IPS-20b (cell line): ENCODE data around the gene TDRD7.

Experiments
- H3K27ac ChIP-seq: one replicate; pipeline ENCODE4 v1.5.1; 2013; ENCODE audit warnings: low read length
- H3K27me3 ChIP-seq: 2 replicates; pipeline ENCODE4 v1.6.1; 2013; ENCODE audit warnings: mild to moderate bottlenecking, low read length, inconsistent platforms; ENCODE audit not compliant: insufficient read depth
- H3K36me3 ChIP-seq: 2 replicates; pipeline ENCODE4 v1.6.1; 2013; ENCODE audit warnings: low read depth, mild to moderate bottlenecking, inconsistent platforms, low read length, moderate library complexity; ENCODE audit not compliant: insufficient read depth
- H3K4me1 ChIP-seq: 2 replicates; pipeline ENCODE4 v1.6.1; 2013; ENCODE audit warnings: mild to moderate bottlenecking, control low read depth, inconsistent platforms, low read length, moderate library complexity; ENCODE audit not compliant: insufficient read depth
- H3K4me3 ChIP-seq: 2 replicates; pipeline ENCODE4 v1.5.1; 2013; ENCODE audit warnings: mild to moderate bottlenecking, low read length, inconsistent platforms
- H3K9ac ChIP-seq: 2 replicates; pipeline ENCODE4 v1.6.1; 2013; ENCODE audit warnings: low read depth, mild to moderate bottlenecking, inconsistent platforms, low read length, moderate library complexity
- H3K9me3 ChIP-seq: 2 replicates; pipeline ENCODE4 v1.6.1; 2013; ENCODE audit warnings: mild to moderate bottlenecking, low read depth, low read length, inconsistent platforms; ENCODE audit not compliant: insufficient read depth

The TDRD7 gene

DNA sequence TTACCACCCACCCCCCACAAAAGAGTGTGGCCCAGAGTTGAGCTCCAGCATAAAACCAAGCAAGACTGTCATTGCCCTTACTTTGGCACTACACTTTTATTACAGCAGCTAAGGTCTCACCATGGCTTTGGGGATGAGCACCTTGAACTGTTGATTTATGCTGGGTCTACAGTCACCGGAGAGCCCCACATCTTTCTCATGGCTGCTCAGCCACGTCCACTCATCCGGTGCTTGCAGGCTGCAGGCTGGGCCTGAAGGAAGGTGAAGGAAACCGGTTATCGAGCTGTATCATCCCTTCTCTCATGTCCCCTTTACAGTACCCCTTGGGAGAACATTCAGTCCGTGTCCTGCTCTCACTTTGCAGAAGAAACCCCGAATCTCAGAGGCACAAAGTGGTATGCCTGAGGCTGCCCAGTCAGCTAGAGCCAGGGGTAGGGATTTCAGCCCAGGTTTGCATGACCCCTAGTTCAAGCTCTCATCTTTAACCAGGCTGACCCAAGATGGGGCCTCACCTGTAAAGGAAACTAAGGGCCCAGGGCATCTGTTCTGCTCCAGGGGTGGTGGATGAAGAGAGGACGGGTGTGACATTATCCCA is 101.2 kb downstream of the TDRD7 start:
- Histone ChIP-seq H3K27ac (no peak overlapping the region), H3K9me3 (no peaks in the 10 kb centered on the region), H3K4me1 (no peaks in the 10 kb centered on the region), H3K9ac (no peak overlapping the region), H3K4me3 (no peak overlapping the region), H3K27me3 (no peaks in the 10 kb centered on the region), H3K36me3 (no peaks in the 10 kb centered on the region)

DNA sequence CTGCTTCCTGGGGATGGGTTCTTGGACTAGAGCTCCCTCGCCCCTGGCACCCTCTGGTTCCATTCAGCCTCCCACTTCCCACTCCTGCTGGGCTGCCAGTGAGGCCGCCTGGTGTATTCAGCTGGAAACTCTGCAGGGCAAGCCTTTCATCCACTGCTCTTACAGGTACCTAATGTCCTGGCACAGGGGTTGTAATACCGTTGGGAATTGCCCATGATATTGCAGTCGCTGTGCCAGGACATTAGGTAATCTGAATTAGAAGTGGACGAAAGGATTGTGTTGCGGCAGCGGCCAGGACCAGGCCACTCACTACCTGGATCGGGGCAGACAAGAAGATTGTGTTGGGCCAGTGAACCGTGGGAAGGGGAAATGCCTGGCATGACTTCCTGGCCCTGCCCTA is 102.6 kb downstream of the TDRD7 start:
- Histone ChIP-seq H3K9ac (no peak overlapping the region), H3K4me1 (no peaks in the 10 kb centered on the region), H3K27me3 (no peaks in the 10 kb centered on the region), H3K27ac (no peak overlapping the region), H3K9me3 (no peaks in the 10 kb centered on the region), H3K36me3 (no peaks in the 10 kb centered on the region), H3K4me3 (no peak overlapping the region)

DNA sequence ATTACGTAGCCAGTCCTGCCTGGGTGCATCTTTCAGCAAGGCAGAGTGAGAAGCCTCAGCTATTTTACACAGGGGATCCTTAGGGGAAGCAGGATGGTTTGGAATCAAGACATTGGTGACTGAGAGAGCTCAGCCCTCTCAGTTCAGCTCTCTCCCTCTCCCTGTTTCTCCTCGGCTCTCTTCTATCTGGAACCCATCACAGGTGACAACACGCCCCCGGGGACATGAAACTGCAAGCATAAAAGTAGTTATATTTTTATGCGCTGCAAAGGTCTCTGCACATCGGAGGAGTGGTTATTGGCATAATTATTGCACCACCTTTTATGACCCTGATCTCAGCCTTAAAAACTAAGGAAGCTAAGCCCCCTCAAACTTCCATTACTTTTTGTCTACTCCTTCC is 103.8 kb downstream of the TDRD7 start:
- H3K9ac ChIP-seq = no peak overlapping the region
- H3K4me1 ChIP-seq = no peaks in the 10 kb centered on the region
- no peak overlapping the region for H3K27ac ChIP-seq
- no peak overlapping the region for H3K4me3 ChIP-seq
- no peaks in the 10 kb centered on the region for H3K27me3 ChIP-seq
- H3K9me3 ChIP-seq = no peaks in the 10 kb centered on the region
- H3K36me3 ChIP-seq = no peaks in the 10 kb centered on the region

DNA sequence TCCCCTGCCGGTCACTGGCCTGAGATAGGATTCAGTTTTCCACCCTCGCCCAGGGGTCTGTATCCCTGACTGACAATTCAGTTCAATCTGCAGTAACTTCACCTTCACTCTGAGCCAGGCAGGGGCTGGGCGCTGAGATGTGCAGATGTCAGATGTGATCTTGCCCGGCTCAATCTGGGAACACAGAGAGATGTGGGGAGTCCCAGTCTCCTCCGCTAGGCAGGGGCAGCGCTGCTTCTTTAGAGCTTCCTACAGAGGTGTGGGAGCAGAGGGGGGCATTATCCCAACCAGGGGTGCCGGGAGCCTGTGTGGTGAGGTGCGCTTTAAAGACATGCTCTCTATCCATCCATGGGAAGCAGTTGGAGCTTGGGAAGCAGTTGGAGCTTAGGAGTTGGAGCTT is 104.2 kb downstream of the TDRD7 start:
- H3K4me3 ChIP-seq = no peak overlapping the region
- H3K9ac ChIP-seq = no peak overlapping the region
- no peak overlapping the region for H3K27ac ChIP-seq
- no peaks in the 10 kb centered on the region for H3K36me3 ChIP-seq
- no peaks in the 10 kb centered on the region for H3K4me1 ChIP-seq
- H3K27me3 ChIP-seq = no peaks in the 10 kb centered on the region
- no peaks in the 10 kb centered on the region for H3K9me3 ChIP-seq

DNA sequence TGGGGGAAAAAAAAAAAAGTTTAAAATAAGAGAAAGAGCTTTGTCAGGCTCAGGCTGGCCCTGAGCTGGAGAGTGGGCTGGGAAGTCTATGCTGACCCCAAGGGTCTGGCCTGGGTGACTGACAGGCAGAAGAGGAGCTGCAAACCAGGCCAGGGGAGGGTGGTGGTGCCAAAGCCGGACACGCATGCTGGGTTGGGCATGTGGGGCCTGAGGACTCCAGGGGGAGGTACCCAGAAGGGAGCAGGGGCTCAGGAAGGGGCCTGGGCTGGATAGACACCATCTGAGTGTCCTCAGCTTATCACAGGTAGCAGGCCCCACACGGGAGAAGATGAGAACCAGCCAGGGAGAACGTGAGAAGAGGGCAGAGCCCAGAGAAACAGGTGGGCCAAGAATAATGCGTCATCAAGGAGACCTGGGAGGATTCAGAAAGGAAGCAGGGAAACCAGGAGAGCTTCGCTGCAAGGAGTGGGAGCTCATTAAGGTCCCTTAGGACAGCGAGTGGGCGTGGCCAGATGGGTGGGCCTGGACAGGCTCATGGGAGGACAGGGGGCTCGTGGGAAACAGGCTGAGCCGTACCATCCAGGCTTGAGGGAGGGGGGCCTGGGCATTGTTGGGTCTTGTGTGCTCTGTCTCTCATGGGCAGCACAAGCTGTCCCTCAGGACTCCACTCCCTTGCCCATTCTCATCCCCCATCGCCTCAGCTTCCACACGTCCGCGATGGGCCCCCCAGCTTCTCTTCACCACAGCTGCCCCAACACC is 105.6 kb downstream of the TDRD7 start:
- H3K4me3 ChIP-seq = no peak overlapping the region
- H3K4me1 ChIP-seq = no peaks in the 10 kb centered on the region
- H3K36me3 ChIP-seq = no peaks in the 10 kb centered on the region
- H3K27ac ChIP-seq = no peak overlapping the region
- no peaks in the 10 kb centered on the region for H3K9me3 ChIP-seq
- H3K9ac ChIP-seq = no peak overlapping the region
- no peaks in the 10 kb centered on the region for H3K27me3 ChIP-seq

DNA sequence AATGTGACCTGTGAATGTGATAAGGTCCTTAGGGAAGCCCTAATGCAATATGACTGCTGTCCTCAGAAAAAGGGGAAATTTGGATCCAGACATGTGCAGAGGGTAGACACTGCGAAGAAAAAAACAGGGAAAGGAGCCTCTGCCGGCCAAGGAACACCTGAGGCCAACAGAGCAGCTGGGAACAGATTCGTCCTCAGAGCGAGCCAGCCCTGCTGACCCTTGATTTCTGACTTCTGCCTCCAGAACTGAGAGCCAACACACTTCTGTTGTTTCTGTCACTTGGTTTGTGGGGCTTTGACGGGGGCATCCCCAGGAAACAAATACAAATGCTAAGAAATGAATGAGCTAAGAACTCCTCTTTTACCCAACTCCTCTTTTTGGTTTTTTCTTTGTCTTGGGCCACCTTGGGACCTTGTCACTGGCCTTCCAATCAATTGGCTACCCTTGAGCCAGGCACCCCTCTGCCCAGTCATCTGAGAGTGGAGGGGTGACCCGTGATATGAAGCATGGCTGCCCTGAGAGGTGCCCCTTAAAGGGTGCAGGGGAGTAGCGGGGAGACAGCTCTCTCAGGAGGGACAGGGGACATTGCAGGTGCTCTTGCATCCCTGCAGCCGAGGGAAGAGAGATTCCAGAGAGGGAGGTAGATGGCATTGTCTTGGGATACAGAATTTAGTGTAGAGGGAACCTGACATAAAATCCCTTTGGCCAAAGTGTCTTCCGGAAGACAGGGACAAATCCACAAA is 106.4 kb downstream of the TDRD7 start:
- H3K4me1 ChIP-seq = no peaks in the 10 kb centered on the region
- H3K9ac ChIP-seq = no peak overlapping the region
- no peaks in the 10 kb centered on the region for H3K9me3 ChIP-seq
- no peaks in the 10 kb centered on the region for H3K36me3 ChIP-seq
- no peak overlapping the region for H3K27ac ChIP-seq
- no peaks in the 10 kb centered on the region for H3K27me3 ChIP-seq
- no peak overlapping the region for H3K4me3 ChIP-seq

DNA sequence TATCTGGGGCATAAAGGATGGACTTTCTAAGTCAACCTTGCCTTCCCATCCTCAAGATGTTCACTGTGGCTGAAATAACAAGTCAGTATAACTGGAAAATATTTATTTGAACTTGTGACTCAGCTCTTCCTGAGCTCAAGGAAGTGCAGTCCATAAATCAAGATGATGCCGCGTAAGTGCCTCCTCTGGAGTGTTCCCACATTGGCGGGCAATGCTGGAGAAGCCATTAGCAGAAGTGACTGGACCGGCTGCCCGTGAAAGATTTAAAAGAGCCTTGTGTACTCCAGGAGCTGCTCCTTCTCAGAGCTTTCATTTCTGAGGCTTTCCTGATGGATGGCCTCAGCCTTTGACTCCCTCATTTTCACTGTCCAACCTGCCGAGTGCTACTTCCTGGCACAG is 107.0 kb downstream of the TDRD7 start:
- no peak overlapping the region for H3K9ac ChIP-seq
- H3K9me3 ChIP-seq = no peaks in the 10 kb centered on the region
- H3K27ac ChIP-seq = no peak overlapping the region
- no peaks in the 10 kb centered on the region for H3K27me3 ChIP-seq
- H3K4me1 ChIP-seq = no peaks in the 10 kb centered on the region
- no peak overlapping the region for H3K4me3 ChIP-seq
- no peaks in the 10 kb centered on the region for H3K36me3 ChIP-seq

DNA sequence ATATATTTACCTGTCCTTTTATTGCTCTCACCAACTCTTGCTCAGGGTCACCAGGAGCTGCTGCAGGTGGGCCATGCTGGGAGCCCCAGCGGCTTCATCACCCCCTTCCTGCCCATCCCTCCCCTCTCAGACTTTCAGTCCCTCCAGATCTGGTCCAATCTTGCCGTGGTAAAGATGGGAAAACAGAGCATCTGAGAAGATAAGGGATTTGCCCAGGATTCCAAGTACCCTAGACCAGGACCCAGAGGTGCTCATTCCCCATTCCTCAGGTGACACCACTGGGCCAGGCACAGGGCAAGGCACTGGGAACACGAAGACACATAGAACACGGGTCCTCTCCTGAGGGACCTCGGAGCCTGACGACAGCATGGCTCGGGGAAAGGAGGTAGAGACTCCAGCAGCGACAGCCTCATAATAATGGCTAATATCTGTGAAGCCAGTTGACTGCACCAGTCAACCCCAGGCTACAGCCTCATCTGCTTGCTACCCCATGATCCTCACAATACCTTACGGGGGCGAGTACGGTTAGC is 107.6 kb downstream of the TDRD7 start:
- Histone ChIP-seq H3K4me3 (no peak overlapping the region), H3K4me1 (no peaks in the 10 kb centered on the region), H3K27me3 (no peaks in the 10 kb centered on the region), H3K27ac (no peak overlapping the region), H3K36me3 (no peaks in the 10 kb centered on the region), H3K9me3 (no peaks in the 10 kb centered on the region), H3K9ac (no peak overlapping the region)

DNA sequence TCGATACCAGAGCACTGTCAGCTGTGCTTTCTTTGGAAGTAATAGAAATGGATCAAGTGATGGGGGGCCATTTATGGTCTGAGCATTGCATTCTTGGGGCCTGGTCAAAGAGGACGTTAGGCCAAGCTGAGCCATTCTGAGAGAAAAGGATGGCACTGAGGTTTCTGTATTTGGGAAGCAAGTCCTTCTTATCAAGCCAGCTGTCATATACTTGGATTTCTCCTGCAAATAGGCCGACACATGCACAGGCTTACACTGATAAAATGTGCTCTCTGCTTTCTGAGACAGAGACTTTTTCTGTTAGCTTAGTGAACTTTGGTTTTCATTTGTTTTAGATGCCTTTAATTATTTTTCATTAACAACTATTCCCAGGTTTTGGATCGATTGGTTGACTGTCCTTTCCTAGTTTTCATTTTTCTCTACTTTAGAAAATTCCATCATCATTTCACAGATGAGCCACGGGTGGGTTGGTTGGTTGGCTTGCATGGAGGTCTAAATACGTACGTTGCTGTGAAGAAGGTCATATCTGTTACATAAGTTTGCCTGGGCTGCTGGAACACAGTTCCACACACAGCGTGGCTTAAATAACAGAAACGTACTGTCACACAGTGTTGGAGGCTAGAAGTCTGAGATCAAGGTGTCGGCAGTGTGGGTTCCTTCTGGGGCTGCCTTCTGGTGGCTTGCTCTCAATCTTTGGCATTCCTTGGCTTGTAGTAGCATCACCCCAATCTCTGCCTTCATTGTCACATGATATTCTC is 109.9 kb downstream of the TDRD7 start:
- Histone ChIP-seq H3K36me3 (no peaks in the 10 kb centered on the region), H3K4me1 (0 out of 2 replicates have a peak, but pooled peaks cover under 1% of the 10 kb centered on the region), H3K27ac (no peak overlapping the region), H3K9ac (no peak overlapping the region), H3K4me3 (no peak overlapping the region), H3K9me3 (no peaks in the 10 kb centered on the region), H3K27me3 (no peaks in the 10 kb centered on the region)

DNA sequence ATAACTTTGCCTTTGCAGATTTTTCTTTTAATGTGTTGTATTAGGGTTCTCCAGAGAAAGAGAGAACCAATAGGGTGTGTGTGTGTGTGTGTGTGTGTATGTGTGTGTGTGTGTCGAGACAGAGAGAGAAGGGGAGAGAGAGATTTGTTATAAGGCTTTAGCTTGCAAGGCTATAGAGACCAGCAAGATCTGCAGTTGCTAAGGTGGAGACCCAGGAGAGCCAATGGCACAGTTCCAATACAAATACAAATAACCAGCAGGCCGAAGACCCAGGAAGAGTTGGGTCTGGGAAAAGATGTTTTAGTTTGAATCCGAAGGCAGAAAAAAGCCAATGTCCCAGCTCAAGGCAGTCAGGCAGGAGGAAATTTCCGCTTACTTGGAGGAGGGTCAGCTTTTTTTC is 112.5 kb downstream of the TDRD7 start:
- no peak overlapping the region for H3K27ac ChIP-seq
- no peaks in the 10 kb centered on the region for H3K27me3 ChIP-seq
- peaks cover 25% of the 10 kb centered on the region; the same call in 1 of the 2 replicates for H3K4me1 ChIP-seq
- no peaks in the 10 kb centered on the region for H3K36me3 ChIP-seq
- no peaks in the 10 kb centered on the region for H3K9me3 ChIP-seq
- no peak overlapping the region for H3K4me3 ChIP-seq
- H3K9ac ChIP-seq = no peak overlapping the region

DNA sequence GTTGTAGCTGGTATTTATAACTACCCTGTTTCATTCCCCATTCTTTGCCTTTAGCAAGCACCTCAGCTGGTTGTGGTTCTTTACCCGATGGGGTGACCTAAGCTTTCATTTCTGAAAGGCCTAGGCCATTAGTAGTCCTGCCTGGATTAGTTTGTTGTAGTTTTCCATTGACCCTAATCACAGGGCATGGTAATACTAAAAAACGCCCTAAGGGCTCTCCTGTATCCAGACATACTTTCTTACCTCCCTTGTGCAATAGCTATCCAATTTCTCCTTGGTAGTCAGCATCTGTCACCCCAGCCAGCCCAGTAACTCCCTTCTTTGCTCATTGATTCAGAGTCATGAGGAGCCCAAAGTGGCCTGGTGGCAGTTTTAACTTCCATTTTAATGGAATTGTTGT is 113.6 kb downstream of the TDRD7 start:
- H3K9ac ChIP-seq = no peak overlapping the region
- no peak overlapping the region for H3K4me3 ChIP-seq
- no peak overlapping the region for H3K27ac ChIP-seq
- H3K36me3 ChIP-seq = no peaks in the 10 kb centered on the region
- peaks cover 28% of the 10 kb centered on the region; the same call in 1 of the 2 replicates for H3K4me1 ChIP-seq
- H3K9me3 ChIP-seq = no peaks in the 10 kb centered on the region
- no peaks in the 10 kb centered on the region for H3K27me3 ChIP-seq
